Hematopoietic multipotent progenitor cell treated with erythropoietin and hydrocortisone succinate and interleukin-3 and kit ligand, for 15 days (in vitro differentiated cells): Measurements from ENCODE around the gene NOCT.
"Not testable (repeated sequence)": the region's sequence is repeated elsewhere in the genome, so short reads cannot be mapped to it uniquely, and the experiment has no call there.

Source experiments
- DNase-seq: peaks from one replicate; pipeline ENCODE4 v3.0.0-alpha.2; 2015; ENCODE audit warnings: low spot score

NOCT gene, protein sequence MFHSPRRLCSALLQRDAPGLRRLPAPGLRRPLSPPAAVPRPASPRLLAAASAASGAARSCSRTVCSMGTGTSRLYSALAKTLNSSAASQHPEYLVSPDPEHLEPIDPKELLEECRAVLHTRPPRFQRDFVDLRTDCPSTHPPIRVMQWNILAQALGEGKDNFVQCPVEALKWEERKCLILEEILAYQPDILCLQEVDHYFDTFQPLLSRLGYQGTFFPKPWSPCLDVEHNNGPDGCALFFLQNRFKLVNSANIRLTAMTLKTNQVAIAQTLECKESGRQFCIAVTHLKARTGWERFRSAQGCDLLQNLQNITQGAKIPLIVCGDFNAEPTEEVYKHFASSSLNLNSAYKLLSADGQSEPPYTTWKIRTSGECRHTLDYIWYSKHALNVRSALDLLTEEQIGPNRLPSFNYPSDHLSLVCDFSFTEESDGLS

DNA sequence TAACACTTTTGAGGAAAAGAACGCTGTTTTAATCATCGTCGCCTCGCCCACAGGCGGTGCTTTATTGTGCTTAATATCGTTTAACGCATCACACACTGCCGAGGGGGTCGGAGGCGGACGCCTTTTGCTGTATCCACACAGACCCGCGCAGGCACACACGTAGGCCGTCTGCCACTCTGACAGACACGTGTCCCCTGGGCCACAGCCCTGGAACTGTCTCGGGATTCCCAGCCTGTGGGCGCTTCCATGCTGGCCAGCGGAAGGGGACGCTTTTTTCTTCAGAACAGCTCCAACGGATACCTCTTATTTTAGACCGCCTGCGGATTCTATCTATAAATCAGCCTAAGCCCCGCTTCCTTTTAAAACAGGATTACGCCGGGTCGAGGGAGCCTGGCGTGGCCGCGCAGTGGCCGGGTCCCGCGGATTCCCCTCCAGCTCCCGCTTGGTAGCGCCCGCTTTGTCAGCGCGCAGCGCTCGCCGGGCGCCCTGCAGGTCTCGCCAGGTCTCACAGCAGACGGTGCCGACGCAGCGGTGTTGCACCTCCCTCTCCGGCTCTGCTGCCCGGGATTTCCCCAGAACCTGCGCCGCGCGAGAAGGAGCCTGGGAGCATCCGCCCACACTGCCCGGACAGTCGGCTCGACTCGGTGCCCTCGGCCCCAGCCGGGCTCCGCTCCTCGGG is at the start of gene NOCT:
Gene NOCT, plus strand, starts transcription at position 513 of the 679 bp plus-strand sequence. CDS start 201 bp downstream, outside the sequence.
- peak; percentile 88 for DNase-seq

DNA sequence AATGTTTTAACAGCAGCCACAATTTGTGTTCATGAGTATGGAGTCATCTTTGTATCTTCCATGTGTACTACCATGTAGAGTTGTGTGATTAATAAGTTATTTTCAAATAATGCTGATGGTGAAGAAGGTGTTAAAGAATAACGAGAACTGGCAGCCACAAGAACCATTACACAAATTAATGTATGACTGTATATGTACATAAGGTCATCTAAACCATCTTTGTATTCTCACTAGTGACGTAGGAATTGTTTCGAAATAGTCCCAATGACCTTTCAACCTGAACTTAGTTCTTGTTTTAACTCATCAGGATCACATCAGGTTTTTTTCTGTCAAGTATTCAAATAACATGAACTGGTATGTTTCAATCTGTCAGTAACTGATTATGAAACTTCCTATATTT is 48.3 kb upstream of the NOCT start:
- DNase-seq = no peak

DNA sequence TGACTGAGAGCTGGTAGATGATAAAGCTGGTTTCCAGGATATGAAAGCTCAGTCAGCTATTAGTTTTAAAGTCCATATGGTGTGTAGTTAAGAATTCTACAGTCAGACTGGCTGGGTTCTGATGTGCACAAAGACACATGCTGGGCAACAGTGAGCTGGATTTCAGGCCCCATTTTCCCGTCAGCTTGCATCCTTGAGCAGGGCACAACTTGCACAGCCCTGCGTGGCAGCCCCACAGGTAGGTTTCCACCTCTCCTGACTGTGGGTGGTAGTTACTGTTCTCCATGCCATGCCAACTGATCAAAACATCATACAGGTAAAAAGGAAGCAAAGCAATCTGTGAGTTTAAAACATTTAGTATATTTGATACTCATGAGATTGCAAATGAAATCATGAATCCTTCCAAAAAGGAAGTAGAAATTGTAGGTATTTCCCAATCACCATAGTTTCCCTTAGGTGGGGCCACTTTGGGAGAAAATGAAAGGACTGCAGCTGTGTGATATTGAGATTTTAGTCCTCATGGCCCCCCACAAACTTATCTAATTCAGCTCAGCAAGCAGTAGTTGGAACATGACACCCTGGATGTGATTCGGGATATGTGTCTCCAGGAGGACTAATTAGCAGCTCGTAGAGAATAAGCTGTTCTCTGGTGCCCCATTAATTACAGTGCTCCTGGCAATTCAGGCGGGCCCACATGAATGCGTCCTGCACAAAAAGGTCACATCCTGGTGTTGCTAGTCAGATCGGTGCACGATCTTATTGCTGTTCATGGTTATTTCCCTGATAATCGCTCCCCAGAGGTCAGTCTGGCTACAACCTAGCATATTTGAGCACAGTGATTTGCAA is 42.4 kb upstream of the NOCT start:
- no peak for DNase-seq

DNA sequence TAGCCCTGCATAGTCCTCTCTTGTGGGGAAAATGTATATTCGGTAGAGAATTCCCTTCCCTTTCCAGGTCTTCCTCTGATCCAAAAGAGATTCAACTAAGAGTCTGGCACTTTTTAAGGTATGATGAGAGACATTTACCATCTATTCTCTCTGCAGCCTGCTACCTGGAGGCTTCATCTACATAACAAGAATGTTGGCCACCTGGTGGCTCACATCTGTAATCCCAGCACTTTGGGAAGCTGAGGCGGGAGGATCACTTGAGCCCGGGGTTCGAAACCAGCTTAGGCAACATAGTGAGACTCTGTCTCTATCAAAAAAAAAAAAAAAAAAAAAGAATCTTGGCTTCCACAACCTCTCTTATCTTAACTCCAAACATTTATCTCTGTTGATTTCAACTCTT is 40.4 kb upstream of the NOCT start:
- no peak for DNase-seq

DNA sequence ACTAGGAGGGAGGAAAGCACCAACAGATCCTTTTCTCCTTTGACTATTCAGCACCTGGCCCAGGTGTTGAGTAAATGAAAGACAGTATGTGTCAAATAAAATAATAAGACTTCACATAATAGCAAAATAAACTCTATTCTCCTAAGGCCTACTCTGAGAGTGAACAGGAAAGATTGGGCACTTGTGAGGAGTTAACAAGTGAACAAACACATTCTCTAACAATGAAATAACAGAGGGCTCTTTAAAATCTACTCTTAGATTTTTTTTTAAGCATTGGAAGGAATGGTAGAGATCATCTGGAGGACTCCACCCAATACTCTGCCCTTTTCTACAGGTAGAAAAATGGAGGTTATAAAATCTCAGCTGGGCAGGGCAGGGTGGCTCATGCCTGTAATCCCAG is 39.1 kb upstream of the NOCT start:
- DNase-seq = no peak

DNA sequence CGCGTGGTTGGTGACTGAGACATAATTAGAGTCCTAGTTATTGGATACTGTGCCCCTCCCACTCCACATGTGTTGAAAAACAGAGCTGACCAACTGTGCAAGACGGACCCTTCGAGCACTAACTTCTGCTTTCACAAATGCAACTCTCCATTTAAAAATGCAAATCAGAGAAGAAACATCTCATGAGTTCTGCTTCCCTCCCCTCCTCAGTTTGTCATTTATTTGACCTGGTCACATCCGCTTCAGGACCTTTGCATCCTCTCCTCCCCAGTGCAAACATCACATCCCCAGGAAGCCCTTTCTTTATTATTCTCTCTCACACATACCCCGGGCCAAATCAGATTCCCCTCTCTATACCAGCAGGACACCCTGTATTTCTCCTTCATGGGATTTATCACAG is 38.1 kb upstream of the NOCT start:
- DNase-seq = no peak

DNA sequence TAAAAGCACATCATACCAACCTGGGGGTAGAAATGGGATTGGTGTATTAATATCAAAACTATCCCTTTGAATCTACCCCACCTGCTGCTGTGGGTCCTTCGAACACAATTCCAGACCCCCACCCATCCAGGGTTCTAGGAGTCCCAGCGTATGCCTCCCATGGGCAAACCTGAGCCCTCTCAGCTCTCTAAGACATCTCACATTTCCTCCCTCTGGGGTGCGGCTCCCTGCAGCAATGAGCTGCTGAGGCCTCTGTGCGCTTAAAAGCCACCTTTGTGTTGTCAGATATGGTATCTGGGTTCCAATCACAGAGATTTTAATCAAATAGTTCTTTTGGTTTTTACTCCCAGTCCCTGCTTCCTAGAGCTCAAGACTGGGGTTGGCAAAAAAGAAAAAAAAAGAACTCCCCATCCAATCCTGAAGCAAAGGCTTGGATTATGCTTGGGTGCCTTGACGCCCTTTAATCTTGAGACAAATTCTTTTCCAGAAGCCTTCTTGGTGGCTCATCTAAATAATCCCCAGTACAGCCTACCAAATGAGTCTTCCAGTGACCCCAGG is 37.5 kb upstream of the NOCT start:
- no peak for DNase-seq

DNA sequence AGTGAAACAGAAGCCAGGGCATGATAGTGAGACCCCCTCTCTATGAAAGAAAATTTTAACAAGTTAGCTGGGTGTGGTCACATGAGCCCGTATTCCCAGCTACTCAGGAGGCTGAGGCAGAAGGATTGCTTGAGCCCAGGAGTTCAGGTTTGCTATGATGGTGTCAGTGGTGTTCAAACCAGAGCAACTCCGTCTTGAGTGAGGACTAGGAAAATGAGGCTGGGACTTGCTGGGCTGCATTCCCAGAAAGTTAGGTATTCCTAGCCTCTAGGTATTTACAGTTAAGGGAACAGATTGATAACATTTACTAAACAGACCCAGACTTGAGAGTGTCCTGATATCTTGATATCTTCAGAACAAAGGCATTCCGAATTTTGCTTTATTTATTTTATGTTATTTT is 37.0 kb upstream of the NOCT start:
- DNase-seq = no peak

DNA sequence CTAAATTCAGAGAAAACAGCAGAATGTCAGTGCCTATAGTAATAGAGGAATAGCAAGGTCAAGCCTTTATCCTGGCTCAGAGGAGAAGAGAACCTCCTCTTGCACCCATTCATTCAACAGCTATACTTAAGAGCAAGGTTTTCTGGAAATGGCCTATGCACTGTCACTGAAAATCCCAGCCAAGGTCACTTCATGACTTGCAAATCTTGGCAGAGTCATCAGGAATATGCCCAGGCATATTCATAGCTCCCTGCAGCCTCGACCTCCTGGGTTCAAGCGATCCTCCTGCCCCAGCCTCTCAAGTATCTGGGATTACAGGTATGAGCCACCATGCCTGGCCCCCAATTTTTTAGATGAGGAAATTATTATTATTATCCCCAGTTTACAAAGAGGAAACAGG is 35.8 kb upstream of the NOCT start:
- DNase-seq = no peak

DNA sequence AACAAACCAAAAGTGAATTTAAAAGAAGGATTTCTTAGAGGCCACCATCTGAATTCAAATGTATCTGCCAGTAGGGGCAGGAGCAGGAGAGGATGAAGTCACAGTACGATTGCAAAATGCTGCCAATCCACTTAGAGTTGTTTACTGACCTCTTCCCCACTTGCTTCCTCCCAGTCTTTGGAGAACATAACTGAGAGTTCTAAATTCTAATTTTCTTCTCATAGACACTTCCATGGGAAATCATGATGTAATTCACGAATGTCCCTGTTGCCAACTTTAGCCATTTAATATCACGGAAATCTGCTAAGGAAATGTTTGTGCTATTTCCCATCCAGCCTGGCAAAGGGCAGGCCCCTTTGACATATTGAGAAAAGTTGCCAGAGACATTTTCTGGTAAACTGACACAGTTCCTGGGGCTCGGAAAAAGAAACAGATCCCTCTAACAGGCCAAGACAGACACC is 33.6 kb upstream of the NOCT start:
- DNase-seq = no peak

DNA sequence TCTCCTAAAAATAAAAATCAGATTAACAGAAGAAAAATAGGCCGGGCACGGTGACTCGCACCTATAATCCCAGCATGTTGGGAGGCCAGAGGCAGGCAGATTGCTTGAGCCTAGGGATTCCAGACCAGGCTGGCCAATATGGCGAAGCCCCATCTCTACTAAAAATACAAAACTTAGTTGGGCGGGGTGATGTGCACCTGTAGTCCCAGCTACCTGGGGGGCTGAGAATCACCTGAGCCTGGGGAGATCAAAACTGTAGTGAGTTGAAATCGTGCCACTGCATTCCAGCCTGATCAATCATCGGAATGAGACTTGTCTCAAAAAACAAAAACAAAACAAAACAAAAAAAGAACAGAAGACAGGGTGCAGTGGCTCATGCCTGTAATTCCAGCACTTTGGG is 32.8 kb upstream of the NOCT start:
- DNase-seq = no peak

DNA sequence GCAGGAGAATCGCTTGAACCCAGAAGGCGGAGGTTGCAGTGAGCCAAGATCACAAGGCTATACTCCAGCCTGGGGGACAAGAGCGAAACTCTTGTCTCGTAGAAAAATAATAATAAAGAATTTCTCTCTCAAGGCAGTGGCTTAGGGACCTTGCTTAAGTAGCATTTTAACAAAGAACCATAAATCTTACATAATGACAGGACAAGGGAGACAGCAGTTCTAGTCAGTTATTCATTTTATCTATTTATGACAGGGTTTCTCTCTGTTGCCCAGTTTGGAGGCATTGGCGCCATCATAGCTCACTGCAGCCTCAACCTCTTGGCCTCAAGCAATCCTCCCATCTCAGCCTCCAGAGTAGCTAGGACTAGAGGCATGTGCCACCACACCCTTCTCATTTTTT is 31.9 kb upstream of the NOCT start:
- DNase-seq = no peak

DNA sequence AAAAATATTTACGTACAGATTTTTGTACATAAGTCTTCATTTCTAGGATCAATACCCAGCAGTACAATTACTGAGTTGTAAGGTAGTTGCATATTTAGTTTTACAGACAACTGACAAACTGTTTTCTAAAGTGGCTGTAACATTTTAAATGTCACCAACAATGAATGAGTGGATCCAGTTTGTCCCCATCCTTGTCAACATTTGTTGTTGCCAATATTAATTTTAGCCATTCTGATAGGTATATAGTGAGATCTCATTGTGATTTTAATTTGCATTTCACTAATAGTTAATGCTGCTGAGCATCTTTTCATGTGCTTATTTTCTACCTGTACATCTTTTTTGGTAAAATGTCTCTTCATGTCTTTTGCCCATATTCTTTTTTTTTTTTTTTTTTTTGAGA is 30.9 kb upstream of the NOCT start:
- DNase-seq = no peak

DNA sequence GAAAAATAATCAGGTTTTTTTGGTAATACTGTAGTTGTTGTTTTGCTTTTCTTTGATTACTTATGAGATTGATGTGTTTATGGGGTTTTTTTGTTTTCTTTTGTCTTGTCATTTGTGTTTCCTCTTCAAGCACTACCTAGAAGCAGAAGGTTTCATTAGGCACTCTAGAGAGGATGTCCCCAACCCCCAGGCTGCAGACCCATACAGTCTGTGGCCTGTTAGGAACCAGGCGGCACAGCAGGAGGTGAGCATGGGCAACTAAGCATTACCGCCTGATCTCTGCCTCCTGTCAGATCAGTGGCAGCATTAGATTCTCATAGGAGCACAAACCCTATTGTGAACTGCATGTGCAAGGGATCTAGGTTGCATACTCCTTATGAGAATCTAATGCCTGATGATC is 22.9 kb upstream of the NOCT start:
- DNase-seq = no peak

DNA sequence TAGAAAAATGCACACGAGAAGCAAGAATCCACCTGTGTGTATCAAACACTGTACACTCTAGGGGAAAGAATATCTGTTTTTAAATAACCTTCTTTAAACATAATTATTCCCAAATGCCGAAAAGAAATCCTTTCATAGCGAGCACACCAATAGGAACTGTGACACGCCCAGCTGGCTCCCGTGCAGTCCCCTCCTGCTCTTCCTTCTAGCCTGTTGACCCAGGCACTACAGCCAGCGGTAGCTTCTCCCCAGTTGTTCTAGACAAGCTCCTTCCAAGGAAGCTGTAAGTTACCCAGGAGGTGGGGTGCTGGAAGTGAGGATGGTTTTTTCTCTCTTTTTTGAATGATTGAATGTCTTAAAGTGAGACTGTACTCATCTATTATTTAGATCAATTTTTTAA is 19.5 kb upstream of the NOCT start:
- no peak for DNase-seq

DNA sequence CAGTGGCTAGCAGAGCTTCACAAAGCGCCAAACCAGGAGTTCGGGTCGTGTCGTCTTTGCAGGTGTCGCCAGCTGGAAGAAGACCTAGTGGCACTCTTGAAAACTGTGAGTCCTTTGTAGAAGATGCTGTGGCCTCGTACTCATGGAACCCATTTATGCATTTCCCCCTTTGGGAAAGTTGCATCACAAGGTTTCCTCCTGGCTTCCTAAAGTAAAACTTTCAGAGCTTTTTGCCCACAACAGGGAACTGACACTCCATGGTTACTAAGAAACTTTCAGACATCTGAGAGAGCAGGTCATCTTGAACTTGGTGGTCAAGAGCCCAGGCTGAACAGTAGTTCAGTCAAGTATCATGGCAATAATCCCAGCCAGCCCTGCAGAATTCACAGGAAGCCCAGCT is 15.9 kb upstream of the NOCT start:
- no peak for DNase-seq

DNA sequence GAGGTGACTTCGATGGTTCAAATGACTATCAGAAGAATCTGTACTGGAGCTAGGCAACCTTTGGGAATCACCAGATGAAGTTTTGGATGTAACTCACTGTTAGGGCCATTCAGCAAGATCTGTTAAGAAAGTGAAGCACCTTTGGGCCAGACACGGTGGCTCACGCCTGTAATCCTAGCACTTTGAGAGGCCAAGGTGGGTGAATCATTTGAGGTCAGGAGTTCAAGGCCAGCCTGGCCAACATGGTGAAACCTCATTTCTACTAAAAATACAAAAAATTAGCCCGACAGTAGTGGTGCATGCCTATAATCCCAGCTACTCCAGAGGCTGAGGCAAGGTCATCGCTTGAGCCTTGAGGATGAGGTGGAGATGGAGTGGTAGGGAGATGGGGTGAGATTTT is 15.4 kb upstream of the NOCT start:
- DNase-seq = not testable (repeated sequence)

DNA sequence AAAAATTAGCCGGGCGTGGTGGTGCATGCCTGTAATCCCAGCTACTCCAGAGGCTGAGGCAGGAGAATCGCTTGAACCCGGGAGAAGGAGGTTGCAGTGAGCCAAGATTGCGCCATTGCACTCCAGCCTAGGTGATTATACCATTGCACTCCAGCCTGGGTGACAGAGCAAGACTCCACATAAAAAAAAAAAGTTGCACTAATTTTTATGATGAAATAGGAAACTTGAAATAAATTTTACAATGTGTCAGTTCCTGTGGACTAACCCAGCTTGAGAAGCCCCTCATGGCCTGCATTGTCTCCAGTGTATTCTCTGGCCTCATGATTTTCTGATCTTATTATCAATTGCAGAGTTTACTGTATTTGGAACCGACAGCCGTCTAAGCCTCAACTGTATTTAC is 14.2 kb upstream of the NOCT start:
- not testable (repeated sequence) for DNase-seq

DNA sequence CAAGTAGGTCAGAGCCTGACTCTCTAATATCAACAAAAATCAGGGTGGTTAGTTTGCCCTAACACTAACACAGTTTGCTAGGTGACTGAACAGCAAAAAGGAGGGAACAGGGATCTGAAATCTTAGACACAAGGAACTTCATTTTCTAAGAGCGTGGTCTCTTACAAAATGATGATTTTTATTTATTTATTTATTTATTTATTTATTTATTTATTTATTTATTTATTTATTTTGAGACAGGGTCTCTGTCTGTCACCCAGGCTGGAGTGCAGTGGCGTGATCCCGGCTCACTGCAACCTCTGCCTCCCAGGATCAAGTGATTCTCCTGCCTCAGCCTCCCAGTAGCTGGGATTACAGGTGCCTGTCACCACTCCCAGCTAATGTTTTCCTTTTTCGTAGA is 11.9 kb upstream of the NOCT start:
- not testable (repeated sequence) for DNase-seq

DNA sequence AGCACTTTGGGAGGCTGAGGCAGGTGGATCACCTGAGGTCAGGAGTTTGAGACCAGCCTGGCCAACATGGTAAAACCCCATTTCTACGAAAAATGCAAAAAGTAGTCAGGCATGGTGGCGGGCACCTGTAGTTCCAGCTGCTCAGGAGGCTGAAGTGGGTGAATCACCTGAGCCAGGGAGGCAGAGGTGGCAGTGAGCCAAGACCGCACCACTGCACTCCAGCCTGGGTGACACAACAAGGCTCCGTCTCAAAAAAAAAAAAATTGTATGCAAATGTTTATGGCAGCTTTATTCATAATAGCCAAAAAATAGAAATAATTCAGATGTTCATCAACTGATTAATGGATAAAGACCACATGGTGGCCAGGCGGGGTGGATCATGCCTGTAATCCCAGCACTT is 9.8 kb upstream of the NOCT start:
- DNase-seq = no peak

DNA sequence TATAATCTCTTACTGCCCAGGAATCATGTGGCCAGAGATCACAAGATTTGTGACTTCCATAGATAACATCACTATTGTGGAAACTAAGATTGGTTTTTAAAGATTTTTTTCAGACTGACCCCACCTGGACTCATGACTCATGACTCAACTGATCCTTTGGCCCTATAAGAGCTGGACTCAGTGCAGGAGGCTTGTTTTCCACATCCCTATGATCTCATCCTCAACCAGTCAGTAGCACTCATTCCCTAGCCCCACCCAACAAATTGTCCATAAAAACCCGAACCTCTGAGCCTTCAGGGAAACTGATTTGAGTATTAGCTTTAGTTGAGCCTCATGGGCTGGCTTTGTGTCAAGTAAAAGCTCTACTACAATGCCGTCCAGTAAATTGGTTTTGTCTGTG is 7.9 kb upstream of the NOCT start:
- DNase-seq = no peak

DNA sequence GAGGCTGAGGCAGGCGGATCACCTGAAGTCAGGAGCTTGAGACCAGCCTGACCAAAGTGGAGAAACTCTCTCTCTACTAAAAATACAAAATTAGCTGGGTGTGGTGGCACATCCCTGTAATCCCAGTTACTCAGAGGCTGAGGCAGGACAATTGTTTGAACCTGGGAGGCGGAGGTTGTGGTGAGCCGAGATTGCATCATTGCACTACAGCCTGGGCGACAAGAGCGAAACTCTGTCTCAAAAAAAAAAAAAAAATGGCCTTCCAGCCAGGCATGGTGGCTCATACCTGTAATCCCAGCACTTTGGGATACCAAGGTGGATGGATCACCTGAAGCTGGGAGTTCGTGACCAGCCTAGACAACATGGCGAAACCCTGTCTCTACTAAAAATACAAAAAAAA is 7.3 kb upstream of the NOCT start:
- not testable (repeated sequence) for DNase-seq
